HS-27A (cell line): Measurements from ENCODE around the gene MAP4K1.
"Not testable (repeated sequence)": the region's sequence is repeated elsewhere in the genome, so short reads cannot be mapped to it uniquely, and the experiment has no call there.

ENCODE experiments used
- DNase-seq: peaks from one replicate; pipeline ENCODE4 v3.0.0-alpha.2; 2012; ENCODE audit warnings: low read depth, missing footprints

The MAP4K1 gene

GRCh38 chr19:38624822-38625221, 7.1 kb upstream of the MAP4K1 start:
- DNase-seq: no peak

GRCh38 chr19:38619361-38620174, 1.8 kb upstream of the MAP4K1 start:
- DNase-seq: no peak

- DNase-seq: peak; percentile 100
Observed at GRCh38 chr19:38618590-38619360, 1.0 kb upstream of the MAP4K1 start, which contains the start of gene EIF3K. EIF3K (plus strand) TSS chr19:38619188; CDS start chr19:38619269, 81 bp downstream.

GRCh38 chr19:38617283-38617763, 430 bp downstream of the MAP4K1 start:
- no peak for DNase-seq

- no peak for DNase-seq
Observed at GRCh38 chr19:38616265-38616664, 1.5 kb downstream of the MAP4K1 start.

GRCh38 chr19:38615007-38615581, 2.7 kb downstream of the MAP4K1 start:
- DNase-seq: no peak

GRCh38 chr19:38614289-38614688, 3.5 kb downstream of the MAP4K1 start:
- no peak for DNase-seq

GRCh38 chr19:38606131-38606530, 11.6 kb downstream of the MAP4K1 start:
- no peak for DNase-seq

GRCh38 chr19:38602856-38603255, 14.9 kb downstream of the MAP4K1 start:
- DNase-seq: not testable (repeated sequence)

- DNase-seq: no peak
Observed at GRCh38 chr19:38599722-38600121, 18.0 kb downstream of the MAP4K1 start.

GRCh38 chr19:38597075-38597474, 20.7 kb downstream of the MAP4K1 start:
- DNase-seq: no peak

- DNase-seq: no peak
Observed at GRCh38 chr19:38596057-38596981, 21.4 kb downstream of the MAP4K1 start.

GRCh38 chr19:38592940-38593339, 24.8 kb downstream of the MAP4K1 start:
- DNase-seq: no peak

GRCh38 chr19:38588041-38588440, 29.7 kb downstream of the MAP4K1 start:
- DNase-seq: no peak

GRCh38 chr19:38587562-38587961, 30.2 kb downstream of the MAP4K1 start:
- no peak for DNase-seq

GRCh38 chr19:38583985-38584305, 33.8 kb downstream of the MAP4K1 start:
- no peak for DNase-seq

- no peak for DNase-seq
Observed at GRCh38 chr19:38583219-38583984, 34.4 kb downstream of the MAP4K1 start.

GRCh38 chr19:38580080-38580479, 37.7 kb downstream of the MAP4K1 start:
- DNase-seq: no peak

- not testable (repeated sequence) for DNase-seq
Observed at GRCh38 chr19:38579304-38579703, 38.4 kb downstream of the MAP4K1 start.

GRCh38 chr19:38577826-38578225, 39.9 kb downstream of the MAP4K1 start:
- DNase-seq: no peak

GRCh38 chr19:38571682-38572081, 46.1 kb downstream of the MAP4K1 start:
- DNase-seq: no peak
